GM19395 (cell line): Measurements from ENCODE around the gene MEP1A.
"Not testable (repeated sequence)": the region's sequence is repeated elsewhere in the genome, so short reads cannot be mapped to it uniquely, and the experiment has no call there.

ENCODE experiments used
- ATAC-seq: cut with Tn5 transposase; IDR thresholded peaks from one replicate; pipeline ENCODE4 v1.9.1; 2021; ENCODE audit warnings: mild to moderate bottlenecking, moderate library complexity; ENCODE audit not compliant: unreplicated experiment

Gene MEP1A

GRCh38 chr6:46832816-46833215 is 39.6 kb downstream of the MEP1A start:
- ATAC-seq: no peak

DNA sequence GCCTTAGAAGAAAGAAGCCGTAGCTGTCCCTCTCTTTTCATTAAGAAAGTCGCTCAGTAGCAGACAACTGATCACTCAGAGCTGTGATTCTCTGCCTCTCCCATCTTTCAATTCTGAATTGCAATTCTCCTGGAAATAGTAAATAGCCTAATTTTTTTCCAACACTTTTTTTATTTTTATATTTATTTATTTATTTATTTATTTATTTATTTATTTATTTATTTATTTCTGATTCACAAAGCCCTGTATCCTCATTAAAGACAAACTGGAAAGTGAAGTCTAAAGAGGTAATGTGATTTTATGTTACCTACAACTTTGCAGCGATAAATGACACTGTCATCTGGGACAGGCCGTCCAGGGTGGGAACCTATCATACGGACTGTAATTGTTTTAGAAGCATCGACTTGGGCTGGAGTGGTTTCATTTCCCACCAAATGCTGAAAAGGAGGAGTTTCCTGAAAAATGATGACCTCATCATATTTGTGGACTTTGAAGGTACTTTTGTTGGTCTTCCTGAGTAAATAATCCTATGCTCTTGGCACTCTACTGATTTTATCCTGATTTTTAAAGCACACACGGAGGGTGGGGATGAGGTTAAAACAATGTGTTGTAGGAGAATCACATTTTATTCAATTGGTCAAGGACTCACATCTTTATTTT is 41.2 kb downstream of the MEP1A start:
- not testable (repeated sequence) for ATAC-seq

GRCh38 chr6:46834991-46835390 is 41.8 kb downstream of the MEP1A start:
- ATAC-seq: not testable (repeated sequence)

- ATAC-seq: no peak
Measured at GRCh38 chr6:46838033-46838432, 44.8 kb downstream of the MEP1A start.

DNA sequence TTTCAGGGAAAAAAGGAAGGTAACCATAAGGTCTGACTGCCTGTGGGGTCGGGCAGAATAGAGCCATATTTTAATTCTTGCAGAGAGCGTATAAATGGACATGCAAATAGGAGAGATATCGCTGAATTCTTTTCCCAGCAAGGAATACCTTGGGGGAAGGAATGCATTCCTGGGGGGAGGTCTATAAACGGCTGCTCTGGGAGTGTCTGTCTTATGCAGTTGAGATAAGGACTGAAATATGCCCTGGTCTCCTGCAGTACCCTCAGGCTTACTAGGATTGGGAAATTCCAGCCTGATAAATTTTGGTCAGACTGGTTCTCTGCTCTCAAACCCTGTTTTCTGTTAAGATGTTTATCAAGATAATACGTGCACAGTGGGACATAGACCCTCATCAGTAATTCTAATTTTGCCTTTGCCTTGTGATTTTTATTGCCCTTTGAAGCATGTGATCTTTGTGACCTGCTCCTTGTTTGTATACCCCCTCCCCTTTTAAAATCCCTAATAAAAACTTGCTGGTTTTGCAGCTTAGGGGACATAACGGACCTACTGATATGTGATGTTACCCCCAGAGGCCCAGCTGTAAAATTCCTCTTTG is 49.2 kb downstream of the MEP1A start:
- not testable (repeated sequence) for ATAC-seq

GRCh38 chr6:46845126-46845525 is 51.9 kb downstream of the MEP1A start:
- ATAC-seq: no peak

DNA sequence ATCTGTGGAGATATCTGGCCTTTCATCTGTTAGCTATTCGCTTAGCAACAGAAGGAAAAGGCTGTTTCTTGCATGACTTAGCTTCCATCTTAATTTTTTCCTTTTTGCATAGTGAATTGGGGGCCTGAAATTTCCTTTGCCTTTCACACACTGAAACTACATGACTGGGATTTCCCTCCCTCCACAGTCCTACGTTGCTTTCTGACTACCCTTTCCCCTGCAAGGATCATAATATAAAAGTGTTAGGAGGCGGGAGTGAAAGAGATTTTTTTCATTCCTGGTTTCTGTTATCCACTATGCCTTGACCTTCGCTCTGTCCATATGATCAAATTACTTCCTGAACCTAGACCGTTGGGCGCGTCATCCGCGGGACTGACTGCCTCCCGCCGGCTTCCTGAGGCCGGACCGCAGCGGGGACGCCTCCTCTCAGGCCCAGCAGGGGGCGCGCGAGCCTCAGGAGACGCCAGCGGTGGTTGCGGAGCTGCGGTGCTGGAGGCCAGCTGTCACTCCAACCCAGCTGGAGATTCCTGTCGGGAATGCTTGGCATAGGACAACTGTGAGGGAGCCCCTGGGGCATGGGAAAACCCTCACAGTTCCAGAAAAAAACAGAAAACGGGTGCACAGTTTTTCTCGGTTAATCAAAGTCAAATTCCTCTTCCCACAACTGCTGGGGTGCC is 55.6 kb downstream of the MEP1A start:
- peak; percentile 89 for ATAC-seq

DNA sequence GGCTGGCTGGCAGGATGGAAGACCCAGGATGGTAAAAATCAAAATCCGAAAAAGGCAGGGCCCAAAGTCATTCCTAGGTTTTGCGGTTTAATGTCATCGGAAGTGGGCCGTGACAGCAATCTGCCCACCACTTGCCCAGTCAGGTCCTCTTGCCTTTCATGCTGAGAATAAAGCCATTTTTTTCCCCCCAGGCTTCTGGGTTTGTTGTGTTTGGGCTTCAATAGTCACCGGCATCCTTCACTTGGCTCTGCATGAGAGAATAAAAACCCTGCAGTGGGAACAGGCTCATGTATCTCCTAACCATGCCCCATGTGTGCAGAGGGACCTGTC is 56.1 kb downstream of the MEP1A start:
- ATAC-seq: no peak

DNA sequence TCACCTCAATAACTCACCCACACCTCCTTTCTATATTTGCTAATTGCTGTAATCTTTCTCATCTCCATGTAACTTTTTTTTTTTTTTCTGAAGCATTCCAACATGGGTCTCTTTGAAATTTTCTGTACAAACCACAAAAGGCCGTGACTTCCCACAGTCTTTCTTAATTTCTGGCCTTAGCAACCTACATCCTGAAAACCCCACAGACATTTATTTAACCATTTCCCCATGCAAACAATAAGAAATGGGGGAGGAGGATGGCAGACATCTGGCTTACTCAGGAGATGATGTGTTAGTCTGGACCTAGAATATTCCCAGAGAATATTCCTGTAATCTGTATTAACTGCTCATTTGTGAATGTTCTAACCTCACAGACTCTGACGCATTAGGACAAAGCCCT is 57.6 kb downstream of the MEP1A start:
- no peak for ATAC-seq

- not testable (repeated sequence) for ATAC-seq
Measured at GRCh38 chr6:46851576-46851975, 58.4 kb downstream of the MEP1A start.

DNA sequence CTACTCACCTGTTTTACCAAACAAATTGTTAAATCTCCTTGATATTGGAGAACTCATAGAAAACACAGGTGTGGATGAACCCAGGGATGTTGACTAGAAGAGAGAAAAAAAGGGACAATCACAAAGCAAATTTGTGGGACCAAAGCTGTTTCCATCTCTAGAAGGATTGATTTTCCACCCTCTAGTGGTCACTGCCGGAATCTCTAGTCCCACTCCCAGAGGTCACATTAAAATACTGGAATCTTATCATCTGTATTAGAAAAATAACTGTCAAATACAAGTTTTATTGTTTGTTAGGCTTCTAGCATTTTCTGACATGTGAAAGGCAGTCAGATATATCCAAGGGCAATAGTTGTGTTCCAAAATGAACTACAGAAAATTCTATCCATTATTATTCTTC is 62.8 kb downstream of the MEP1A start:
- peak; percentile 67 for ATAC-seq

DNA sequence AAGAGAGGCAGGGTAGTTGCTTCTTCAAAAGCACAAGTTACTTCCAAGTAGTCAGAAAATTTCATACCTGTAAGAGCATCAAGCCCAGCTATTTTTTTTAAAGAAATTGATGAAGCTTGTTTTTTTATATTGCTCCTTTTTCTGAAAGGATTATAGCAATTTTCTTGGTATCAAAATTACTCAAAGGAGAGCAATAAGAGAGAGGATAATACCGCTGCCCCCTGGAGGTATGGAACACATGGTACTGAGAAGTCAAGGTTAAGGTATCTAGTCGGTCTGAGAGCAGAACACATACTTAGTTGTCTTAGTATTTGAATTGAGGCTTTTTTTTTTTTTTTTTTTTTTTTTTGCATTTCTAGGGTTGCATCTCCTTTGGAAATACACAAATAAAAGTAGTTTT is 69.2 kb downstream of the MEP1A start:
- no peak for ATAC-seq

DNA sequence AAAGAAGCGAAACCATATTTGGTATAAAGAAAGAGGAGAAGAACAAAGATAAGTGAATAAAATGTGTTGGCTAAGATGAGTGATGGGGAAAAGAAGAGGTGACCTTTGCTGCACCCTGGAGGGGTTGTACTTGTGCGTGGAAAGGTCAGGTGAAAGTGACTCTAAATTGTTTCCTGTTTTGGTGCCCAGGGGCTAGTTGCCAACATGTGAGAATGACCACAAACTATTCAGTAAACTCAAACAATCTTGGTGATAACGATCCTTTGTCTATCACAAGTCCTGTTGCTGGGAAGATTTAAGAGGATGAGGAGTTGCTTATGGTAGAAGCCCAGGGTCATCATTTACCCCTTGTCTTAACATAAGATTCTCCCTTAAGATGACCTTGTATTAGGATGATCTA is 70.6 kb downstream of the MEP1A start:
- ATAC-seq: no peak

- ATAC-seq: no peak
Measured at GRCh38 chr6:46865221-46865620, 72.0 kb downstream of the MEP1A start.

- no peak for ATAC-seq
Measured at GRCh38 chr6:46867411-46867810, 74.2 kb downstream of the MEP1A start.

- no peak for ATAC-seq
Measured at GRCh38 chr6:46876126-46876525, 82.9 kb downstream of the MEP1A start.

GRCh38 chr6:46879003-46879402 is 85.8 kb downstream of the MEP1A start:
- ATAC-seq: no peak

- ATAC-seq: no peak
Measured at GRCh38 chr6:46882645-46883044, 89.5 kb downstream of the MEP1A start.

DNA sequence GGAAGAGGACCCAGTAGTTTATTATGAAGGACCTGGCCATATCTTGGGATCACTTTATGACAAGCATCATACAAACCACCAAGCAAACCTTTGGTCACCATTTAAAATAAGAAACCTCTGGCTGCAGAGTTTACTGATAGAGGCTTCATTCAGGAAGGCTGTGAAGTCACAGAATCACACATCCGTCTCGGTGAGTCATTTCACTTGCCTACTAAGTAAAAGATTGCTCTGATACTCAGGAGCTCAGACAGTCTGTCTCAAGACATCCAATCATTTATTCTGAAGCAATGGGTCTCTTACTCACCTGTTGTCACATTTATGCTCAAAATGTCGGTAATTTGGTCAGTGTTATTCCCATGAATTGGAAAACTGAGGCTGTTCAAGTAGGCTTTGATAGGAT is 94.8 kb downstream of the MEP1A start:
- no peak for ATAC-seq

GRCh38 chr6:46888578-46888977 is 95.4 kb downstream of the MEP1A start:
- no peak for ATAC-seq
